Sigmoid colon (tissue), 4 donors: Measurements from ENCODE around the gene KRTAP13-1.

ENCODE experiments used
- POLR2A ChIP-seq, 2 donors: fragments of 450-650 bp; IDR thresholded peaks; one replicate each; pipeline ENCODE4 v1.6.1; 2016; ENCODE audit warnings: antibody characterized with exemption in 2 of 2, mild to moderate bottlenecking in 2 of 2, moderate library complexity in 2 of 2
- POLR2AphosphoS5 ChIP-seq, 4 donors: sonication (generic); formaldehyde crosslinking; IDR thresholded peaks; one replicate each; pipeline ENCODE4 v1.6.1; 2017; ENCODE audit warnings: antibody characterized with exemption in 4 of 4
- TF ChIP-seq, protein P1 (sequence below), 4 experiments: fragments of 450-650 bp in 3 of 4; fragments of 200-600 bp in 1 of 4; IDR thresholded peaks; one replicate each; pipeline ENCODE4 v1.5.1; 2016 to 2019; ENCODE audit warnings: antibody characterized with exemption in 4 of 4, mild to moderate bottlenecking in 3 of 4, moderate library complexity in 2 of 4

DNA sequence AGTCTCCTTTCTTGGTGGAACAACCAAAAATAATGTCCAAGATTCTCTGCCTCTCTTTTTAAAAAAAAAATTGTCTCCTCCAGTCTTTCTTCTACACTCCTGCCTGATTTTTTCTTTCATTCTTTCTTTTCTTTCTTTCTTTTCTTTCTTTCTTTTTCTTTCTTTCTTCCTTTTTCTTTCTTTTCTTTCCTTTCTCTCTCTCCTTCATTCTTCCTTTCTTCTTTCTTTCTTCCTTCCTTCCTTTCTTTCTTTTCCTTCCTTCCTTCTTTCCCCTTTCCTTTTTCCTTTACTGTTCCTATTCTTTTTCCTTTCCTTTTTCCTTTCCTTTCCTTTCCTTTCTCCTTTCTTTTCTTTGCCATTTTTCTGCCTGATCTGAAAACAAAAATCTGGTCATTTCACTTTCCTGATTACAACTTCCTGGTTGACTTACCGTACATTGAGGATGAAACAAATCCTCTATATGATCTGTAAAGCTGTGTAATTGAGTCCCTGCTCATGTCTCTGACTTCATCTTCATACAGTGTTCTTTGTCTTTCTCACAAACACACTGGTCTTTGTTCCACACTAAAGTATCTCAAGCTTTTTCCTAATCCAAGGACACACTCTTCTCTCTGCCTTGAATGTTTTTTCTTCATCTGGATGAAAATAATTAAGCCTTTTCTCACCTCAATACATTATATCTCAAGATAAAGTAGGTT, 41.4 kb upstream of the KRTAP13-1 start:
- TF ChIP-seq, protein P1, sequence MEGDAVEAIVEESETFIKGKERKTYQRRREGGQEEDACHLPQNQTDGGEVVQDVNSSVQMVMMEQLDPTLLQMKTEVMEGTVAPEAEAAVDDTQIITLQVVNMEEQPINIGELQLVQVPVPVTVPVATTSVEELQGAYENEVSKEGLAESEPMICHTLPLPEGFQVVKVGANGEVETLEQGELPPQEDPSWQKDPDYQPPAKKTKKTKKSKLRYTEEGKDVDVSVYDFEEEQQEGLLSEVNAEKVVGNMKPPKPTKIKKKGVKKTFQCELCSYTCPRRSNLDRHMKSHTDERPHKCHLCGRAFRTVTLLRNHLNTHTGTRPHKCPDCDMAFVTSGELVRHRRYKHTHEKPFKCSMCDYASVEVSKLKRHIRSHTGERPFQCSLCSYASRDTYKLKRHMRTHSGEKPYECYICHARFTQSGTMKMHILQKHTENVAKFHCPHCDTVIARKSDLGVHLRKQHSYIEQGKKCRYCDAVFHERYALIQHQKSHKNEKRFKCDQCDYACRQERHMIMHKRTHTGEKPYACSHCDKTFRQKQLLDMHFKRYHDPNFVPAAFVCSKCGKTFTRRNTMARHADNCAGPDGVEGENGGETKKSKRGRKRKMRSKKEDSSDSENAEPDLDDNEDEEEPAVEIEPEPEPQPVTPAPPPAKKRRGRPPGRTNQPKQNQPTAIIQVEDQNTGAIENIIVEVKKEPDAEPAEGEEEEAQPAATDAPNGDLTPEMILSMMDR (IDR thresholded peaks at IDR 0.05), result no peak
- no peak for TF ChIP-seq POLR2A (IDR thresholded peaks at IDR 0.05)
- TF ChIP-seq POLR2AphosphoS5 (IDR thresholded peaks at IDR 0.05), result no peak
